GM18508 (cell line): ENCODE results near the gene DPYSL3.
"Not testable (repeated sequence)": the region's sequence is repeated elsewhere in the genome, so short reads cannot be mapped to it uniquely, and the experiment has no call there.

Experiments
- ATAC-seq: cut with Tn5 transposase; IDR thresholded peaks from one replicate; pipeline ENCODE4 v1.9.1; 2021; ENCODE audit warnings: moderate number of reproducible peaks; ENCODE audit not compliant: insufficient read depth, unreplicated experiment

Gene DPYSL3

GRCh38 chr5:147384346-147385193 is 125.3 kb downstream of the DPYSL3 start:
- no peak for ATAC-seq

DNA sequence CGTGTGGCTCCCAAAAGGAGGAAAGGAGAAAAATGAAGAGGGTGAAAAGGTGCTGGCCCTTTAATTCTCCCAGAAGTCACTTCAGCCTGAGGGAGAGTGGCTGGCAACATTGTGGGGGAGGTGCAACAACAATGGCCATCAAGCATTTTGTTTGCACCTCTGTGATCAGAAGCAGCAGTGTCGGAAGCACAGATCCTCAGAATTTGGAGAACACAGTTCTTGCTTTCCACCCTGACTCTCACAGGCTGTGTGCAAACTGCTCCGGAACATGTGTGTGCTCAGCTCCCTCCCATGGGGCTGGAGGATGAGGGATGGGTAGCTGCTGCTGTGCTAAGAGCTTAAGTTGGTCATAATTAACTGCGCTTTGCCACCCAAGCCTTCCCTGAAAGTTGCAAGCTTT is 127.1 kb downstream of the DPYSL3 start:
- ATAC-seq = no peak

- no peak for ATAC-seq
Measured at GRCh38 chr5:147381555-147381954, 128.3 kb downstream of the DPYSL3 start.

GRCh38 chr5:147377682-147378081 is 132.2 kb downstream of the DPYSL3 start:
- ATAC-seq = no peak

DNA sequence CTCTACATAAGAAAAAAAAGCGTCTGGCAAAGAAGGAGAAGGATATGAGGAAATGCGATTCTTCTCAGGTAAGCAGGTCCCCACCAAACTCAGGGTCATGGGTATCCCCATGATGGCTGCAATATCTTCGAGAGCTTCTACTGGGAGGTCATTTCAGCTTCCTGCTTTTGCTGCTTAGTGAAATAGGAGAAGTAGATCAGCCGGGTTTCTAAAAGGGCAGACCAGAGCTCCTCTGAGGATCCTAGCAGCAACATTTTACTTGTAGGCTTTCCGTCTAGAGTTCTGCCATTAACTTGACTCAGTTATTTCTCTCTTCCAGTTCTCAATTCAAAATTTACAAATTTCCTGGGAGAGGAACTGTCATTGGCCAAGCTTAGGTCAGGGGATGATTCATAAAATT is 134.7 kb downstream of the DPYSL3 start:
- ATAC-seq = no peak

DNA sequence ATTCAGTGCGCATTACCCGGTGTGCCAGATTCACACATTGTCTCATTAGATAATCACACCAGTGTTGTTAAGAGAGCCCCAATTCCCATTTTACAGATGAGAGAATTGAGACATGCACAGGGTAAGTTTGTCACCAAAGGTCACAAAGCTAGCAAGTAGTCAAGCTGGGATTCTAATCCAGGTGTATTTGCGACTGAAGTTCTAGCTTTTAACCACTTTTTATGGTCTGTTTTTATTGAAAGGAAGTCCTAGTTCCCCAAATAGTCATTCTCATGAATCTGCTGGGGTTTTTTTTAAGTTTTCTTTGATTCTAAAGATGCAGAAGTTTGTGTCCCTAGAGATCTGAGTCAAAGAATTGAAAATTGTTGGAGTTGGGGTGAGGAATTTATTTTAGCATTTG is 136.5 kb downstream of the DPYSL3 start:
- no peak for ATAC-seq

DNA sequence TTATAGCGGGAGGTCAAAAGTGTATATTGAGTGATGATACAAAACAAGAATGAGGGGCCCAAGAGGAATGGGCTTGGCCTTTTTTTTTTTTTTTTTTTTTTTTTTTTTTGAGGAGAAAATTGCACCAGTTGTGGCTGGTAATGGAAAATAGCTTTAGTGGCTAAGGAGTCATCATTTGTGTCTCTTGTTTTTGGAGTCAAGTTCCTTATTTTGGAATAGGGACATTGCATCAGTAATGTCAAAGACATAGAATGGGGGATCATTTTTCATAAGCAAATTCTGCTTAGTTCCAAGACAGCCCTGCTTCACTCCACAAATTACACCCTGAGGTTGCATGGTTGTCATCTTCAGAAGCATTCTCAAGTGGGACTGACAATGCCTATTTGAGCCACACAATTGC is 137.7 kb downstream of the DPYSL3 start:
- no peak for ATAC-seq

- ATAC-seq = no peak
Measured at GRCh38 chr5:147371290-147371689, 138.6 kb downstream of the DPYSL3 start.

DNA sequence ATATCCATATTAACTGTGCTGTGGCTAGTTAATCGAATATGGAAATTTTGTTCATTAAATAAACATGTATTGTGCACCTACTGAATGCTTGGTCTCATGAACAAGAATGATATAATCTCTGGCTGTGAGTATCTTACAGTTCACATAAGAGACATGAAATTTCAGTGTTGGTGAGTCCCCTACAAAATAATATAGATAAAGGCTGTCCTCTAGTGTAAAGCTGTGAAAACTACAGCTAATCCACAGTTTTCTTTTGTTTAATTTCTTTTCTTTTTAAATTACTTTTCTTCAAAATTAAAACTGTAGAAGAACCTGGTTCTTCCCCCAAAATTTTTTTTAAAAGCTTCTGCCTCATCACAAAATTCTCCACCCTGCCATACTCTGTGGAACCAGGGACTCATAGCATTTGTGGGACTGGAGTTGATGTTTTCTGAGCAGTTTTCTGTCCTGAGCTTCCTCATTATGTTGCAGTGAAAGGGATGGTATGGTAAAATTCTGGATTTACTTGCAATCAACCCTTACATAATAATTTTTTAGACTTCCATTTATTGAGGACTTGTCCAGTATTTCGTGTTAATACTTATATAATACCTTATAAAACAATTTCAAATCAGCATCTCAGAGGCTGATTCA is 140.0 kb downstream of the DPYSL3 start:
- ATAC-seq = no peak

DNA sequence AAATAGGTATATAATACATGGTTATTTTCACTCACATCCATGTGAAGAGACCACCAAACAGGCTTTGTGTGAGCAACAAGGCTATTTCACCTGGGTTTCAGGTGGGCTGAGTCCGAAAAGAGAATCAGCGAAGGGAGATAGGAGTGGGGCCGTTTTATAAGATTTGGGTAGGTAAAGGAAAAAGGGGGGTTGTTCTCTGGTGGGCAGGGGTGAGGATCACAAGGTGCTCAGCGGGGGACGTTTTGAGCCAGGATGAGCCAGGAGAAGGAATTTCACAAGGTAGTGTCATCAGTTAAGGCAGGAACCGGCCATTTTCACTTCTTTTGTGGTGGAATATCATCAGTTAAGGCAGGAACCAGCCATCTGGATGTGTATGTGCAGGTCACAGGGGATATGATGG is 142.5 kb downstream of the DPYSL3 start:
- ATAC-seq = not testable (repeated sequence)

GRCh38 chr5:147361441-147362175 is 148.3 kb downstream of the DPYSL3 start:
- no peak for ATAC-seq

DNA sequence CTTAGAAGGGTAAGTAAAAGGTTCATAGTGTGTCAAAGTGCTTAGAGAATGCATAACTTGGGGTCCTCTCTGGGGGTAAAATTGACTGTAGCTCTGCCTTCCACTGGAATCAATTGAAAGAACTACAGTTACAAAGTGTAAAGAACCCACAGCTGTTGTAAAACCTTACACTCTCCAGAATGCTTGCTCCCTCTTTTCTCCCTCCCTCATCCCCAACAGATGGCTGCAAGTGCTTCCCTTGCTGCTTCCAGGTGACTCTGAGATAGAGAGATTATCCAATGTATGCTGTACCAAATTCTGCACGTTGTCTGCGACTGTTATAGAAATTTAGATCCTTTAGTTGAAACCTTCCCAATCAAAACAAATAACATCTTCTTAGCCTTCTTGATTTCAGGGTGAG is 149.1 kb downstream of the DPYSL3 start:
- ATAC-seq = no peak

DNA sequence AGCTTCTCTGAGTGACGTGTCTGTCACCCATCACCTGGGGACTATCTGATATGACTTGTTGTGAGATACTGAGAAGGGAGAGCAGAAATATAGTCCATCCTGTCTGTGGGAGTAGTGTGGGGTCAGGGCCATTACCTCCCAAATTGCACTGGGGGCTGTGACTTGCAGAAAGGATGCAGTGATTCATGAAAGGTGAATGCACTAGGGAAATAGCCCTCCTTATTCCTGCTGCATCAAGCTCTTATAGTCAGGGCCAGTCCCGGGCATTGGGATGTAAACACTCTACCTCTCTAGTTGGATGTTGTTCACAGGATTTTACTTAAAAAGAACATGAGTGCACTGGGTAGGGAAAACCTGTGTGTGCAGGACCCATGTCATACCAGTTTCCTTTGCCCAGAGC is 150.3 kb downstream of the DPYSL3 start:
- no peak for ATAC-seq

GRCh38 chr5:147359101-147359500 is 150.8 kb downstream of the DPYSL3 start:
- no peak for ATAC-seq

DNA sequence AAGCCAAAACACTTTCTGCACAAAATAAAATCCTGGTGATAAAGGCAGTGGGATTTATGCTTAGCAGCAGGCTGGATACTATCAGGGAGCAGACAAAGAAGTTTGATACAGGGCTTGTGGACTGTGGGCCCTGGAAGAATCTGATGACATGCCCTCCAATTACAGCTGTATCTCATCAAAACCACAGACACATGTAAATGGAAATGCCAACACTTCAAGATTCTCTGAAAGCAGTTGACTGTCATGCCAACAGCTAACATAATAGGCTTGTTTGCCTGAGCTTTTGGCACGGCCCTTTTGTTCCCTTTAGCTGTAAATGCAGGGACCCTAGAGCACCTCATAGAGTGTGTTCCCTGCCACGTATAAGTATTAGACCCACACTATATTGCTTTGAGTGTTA is 160.6 kb downstream of the DPYSL3 start:
- no peak for ATAC-seq

- ATAC-seq = no peak
Measured at GRCh38 chr5:147348451-147348850, 161.4 kb downstream of the DPYSL3 start.

DNA sequence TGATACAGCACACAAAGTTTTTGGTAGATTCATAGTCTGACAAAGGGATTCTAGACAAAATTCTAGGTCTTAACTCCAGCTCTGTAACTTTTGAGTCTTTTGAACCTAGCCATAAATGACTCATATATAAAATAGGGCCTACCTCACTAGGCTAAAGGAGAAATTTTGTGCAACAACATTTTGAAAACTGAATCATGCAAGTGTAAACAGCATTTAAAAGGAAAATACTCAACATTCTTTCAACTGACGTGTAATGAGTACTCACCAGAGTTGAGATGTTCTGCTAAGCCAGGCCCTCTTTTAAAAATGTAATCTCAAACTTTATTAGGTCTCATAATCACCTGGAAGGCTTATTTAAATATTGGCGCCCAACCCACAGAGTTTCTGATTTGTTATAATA is 161.8 kb downstream of the DPYSL3 start:
- ATAC-seq = no peak

GRCh38 chr5:147346006-147346561 is 163.8 kb downstream of the DPYSL3 start:
- ATAC-seq = no peak

GRCh38 chr5:147344861-147345260 is 165.0 kb downstream of the DPYSL3 start:
- ATAC-seq = no peak

DNA sequence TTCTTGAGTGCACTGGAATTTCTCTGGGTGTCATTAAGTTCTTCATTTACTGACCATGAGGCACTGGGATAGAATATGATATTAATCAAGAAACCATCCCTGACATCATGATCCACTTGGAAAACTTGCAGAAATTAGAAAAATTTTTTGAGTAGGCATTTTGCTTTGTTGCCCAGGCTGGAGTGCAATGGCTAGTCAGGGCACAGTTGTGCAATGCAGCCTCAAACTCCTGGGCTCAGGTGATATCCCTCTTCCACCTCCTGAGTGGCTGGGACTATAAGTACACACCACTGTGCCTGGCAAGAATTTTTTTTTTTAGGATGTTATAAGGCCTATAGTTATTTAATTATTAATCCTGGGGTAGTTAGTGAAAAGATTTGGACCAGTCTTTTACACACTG is 168.5 kb downstream of the DPYSL3 start:
- ATAC-seq = no peak

DNA sequence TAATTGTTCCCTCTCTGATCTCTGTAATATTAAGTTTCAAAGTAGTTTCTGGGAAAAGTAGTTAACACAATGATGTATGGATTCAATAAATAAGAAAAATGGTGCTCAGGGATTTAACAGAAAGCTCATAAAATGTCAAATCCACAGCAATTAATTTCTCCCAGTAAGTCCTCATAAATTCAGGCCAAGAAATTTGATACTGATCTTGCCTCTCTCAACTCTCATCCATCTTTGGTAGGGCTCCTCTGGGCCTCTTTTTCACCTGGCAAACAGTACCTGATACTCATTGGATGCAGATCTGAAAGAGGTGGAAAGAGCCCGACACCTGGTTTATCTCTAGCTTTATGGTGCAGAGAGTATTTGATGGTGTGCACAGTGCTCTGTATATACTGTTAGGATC is 168.9 kb downstream of the DPYSL3 start:
- ATAC-seq = no peak
